ENCODE measurements around the gene PATL1. TPM values are rescaled to one million over a fixed set of nuclear protein-coding genes. Genes with fewer than 3 reads are reported as not detected.
A peak's percentile ranks its signal among the peaks of the same experiment; 100 is the strongest.

The PATL1 gene
- total and polyA plus RNA-seq, 2 experiments from 2014 or later = 12.9 to 19.6 TPM

DNA sequence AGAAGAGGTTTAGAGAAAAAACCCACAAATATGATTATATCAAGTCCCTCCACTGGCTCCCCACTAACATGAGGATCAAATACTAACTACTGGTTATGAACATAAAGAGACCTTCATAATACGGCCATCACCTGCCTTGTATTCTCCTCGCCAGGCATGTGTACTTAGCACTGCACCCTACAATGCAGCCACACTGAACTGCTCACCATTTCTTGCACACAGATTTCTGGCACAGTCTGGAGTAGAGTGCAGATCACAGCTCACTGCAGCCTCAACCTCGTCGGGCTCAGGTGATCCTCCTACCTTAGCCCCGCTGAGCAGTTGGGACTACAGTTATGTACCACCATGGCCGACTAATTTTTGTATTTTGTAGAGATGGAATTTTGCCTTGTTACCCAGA lies 66.4 kb downstream of the PATL1 start:
- Histone ChIP-seq H3K4me1 (ENCODE audit: insufficient read depth) (no peaks in the 10 kb centered on the region), H3K27me3 (ENCODE audit: insufficient read depth) (no peaks in the 10 kb centered on the region), H3K9me2 (ENCODE audit: insufficient read depth) (no peaks in the 10 kb centered on the region), H3F3A (replicated peaks; ENCODE audit: low read depth) (no peaks in the 10 kb centered on the region), H4K20me1 (replicated peaks; ENCODE audit: insufficient read depth) (peaks cover 14% of the 10 kb centered on the region), H3K27ac (ENCODE audit: low read depth) (no peak overlapping the region), H3K36me3 (ENCODE audit: insufficient read depth) (peaks cover 44% of the 10 kb centered on the region), H2AFZ (no peak overlapping the region), H3K4me3 (no peak overlapping the region), H3K79me2 (replicated peaks; ENCODE audit: insufficient read depth) (peaks cover 14% of the 10 kb centered on the region), H3K4me2 (no peak overlapping the region)
- DNase-seq (ENCODE audit: low spot score) (no peak), ATAC-seq (no peak)
- no peak for TF ChIP-seq ETS1 (IDR thresholded peaks at IDR 0.05)
- TF ChIP-seq EZH2 (IDR thresholded peaks at IDR 0.05; ENCODE audit: low read depth, unreplicated experiment) = no peak
- TF ChIP-seq, protein P1, sequence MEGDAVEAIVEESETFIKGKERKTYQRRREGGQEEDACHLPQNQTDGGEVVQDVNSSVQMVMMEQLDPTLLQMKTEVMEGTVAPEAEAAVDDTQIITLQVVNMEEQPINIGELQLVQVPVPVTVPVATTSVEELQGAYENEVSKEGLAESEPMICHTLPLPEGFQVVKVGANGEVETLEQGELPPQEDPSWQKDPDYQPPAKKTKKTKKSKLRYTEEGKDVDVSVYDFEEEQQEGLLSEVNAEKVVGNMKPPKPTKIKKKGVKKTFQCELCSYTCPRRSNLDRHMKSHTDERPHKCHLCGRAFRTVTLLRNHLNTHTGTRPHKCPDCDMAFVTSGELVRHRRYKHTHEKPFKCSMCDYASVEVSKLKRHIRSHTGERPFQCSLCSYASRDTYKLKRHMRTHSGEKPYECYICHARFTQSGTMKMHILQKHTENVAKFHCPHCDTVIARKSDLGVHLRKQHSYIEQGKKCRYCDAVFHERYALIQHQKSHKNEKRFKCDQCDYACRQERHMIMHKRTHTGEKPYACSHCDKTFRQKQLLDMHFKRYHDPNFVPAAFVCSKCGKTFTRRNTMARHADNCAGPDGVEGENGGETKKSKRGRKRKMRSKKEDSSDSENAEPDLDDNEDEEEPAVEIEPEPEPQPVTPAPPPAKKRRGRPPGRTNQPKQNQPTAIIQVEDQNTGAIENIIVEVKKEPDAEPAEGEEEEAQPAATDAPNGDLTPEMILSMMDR (conservative IDR thresholded peaks at IDR 0.05; ENCODE audit: low read depth in 2 of 2) = no peak
- TF ChIP-seq REST (IDR thresholded peaks at IDR 0.05; ENCODE audit: unreplicated experiment) = no peak
- TF ChIP-seq POLR2AphosphoS5 (IDR thresholded peaks at IDR 0.05; ENCODE audit: low read depth) = no peak
- TF ChIP-seq EZH2phosphoT487 (IDR thresholded peaks at IDR 0.05; ENCODE audit: unreplicated experiment) = no peak
- no peak for TF ChIP-seq STAT1 (IDR thresholded peaks at IDR 0.05; ENCODE audit: unreplicated experiment)
- TF ChIP-seq NANOG (IDR thresholded peaks at IDR 0.05; ENCODE audit: borderline replicate concordance) = no peak
- TF ChIP-seq ZNF331 (CRISPR knock-in tag; IDR thresholded peaks at IDR 0.05; ENCODE audit: low read depth) = no peak
- TF ChIP-seq ZNF462 (CRISPR knock-in tag; IDR thresholded peaks at IDR 0.05) = no peak
- no peak for TF ChIP-seq JUNB (IDR thresholded peaks at IDR 0.05; ENCODE audit: unreplicated experiment)
- TF ChIP-seq ZNF114 (CRISPR knock-in tag; IDR thresholded peaks at IDR 0.05) = no peak
- TF ChIP-seq CREB1 (CRISPR knock-in tag; IDR thresholded peaks at IDR 0.05; ENCODE audit: low read depth) = no peak
- H3K4me1 Mint-ChIP-seq = no peaks in the 10 kb centered on the region
- H3K4me3 Mint-ChIP-seq = no peak overlapping the region
- H3K27me3 Mint-ChIP-seq (ENCODE audit: insufficient read depth, low read depth, poor library complexity) = no peaks in the 10 kb centered on the region
- 0 out of 2 replicates have a peak overlapping the region, but pooled peaks have one; percentile 10 for H3K27ac Mint-ChIP-seq
- peaks cover 74% of the 10 kb centered on the region for H3K36me3 Mint-ChIP-seq (ENCODE audit: low read depth)
- no peaks in the 10 kb centered on the region for H3K9me3 Mint-ChIP-seq
